Loucy (cell line): ENCODE measurements around the gene MAPK8.

ENCODE experiments used
- CTCF ChIP-seq: fragments of 200-600 bp; sonication (generic); conservative IDR thresholded peaks from 2 replicates; pipeline ENCODE4 v1.5.1; 2014; ENCODE audit warnings: mild to moderate bottlenecking, antibody characterized with exemption, low read length
- EZH2phosphoT487 ChIP-seq: fragments of 200-600 bp; IDR thresholded peaks from 2 replicates; pipeline ENCODE4 v1.6.1; 2018; ENCODE audit warnings: antibody characterized with exemption, mild to moderate bottlenecking, moderate library complexity, borderline replicate concordance

- TF ChIP-seq CTCF (no peak), EZH2phosphoT487 (no peak)
Measured at GRCh38 chr10:48381971-48382370, 75.5 kb downstream of the MAPK8 start.
